ENCODE data around the gene NIPBL.

GRCh38 chr5:36881304-36881703 is 4.7 kb downstream of the NIPBL start:
- TF ChIP-seq HDGF (IDR thresholded peaks at IDR 0.05; ENCODE audit: borderline replicate concordance) (no peak), ARNT (IDR thresholded peaks at IDR 0.05) (no peak), FOXK2 (IDR thresholded peaks at IDR 0.05) (no peak), ELF4 (IDR thresholded peaks at IDR 0.05) (no peak), SUZ12 (IDR thresholded peaks at IDR 0.05) (no peak), SP1 (IDR thresholded peaks at IDR 0.05) (no peak), TARDBP (IDR thresholded peaks at IDR 0.05) (no peak), NFRKB (IDR thresholded peaks at IDR 0.05) (no peak), BHLHE40 (IDR thresholded peaks at IDR 0.05; ENCODE audit: borderline replicate concordance) (no peak), FOXM1 (IDR thresholded peaks at IDR 0.05; ENCODE audit: borderline replicate concordance) (no peak), LEF1 (IDR thresholded peaks at IDR 0.05; ENCODE audit: borderline replicate concordance) (no peak), ZNF384 (IDR thresholded peaks at IDR 0.05) (no peak)

Measured in HEK293T (cell line).